GM21381 (cell line): Measurements from ENCODE around the gene CDCA3.

Experiments
- ATAC-seq: cut with Tn5 transposase; IDR thresholded peaks from one replicate; pipeline ENCODE4 v1.9.1; 2021; ENCODE audit warnings: mild to moderate bottlenecking, moderate library complexity; ENCODE audit not compliant: unreplicated experiment

CDCA3 gene

GRCh38 chr12:6822426-6823135 lies 28.5 kb downstream of the CDCA3 start:
- no peak for ATAC-seq

- ATAC-seq, result no peak
These were observed 29.3 kb downstream of the CDCA3 start, which contains the start of gene GPR162 for GRCh38 chr12:6821591-6822425. GPR162 (plus strand) TSS chr12:6821821; CDS start chr12:6823899, 2,078 bp downstream.

GRCh38 chr12:6820166-6820565 lies 30.9 kb downstream of the CDCA3 start:
- no peak for ATAC-seq

- no peak for ATAC-seq
These were observed 31.7 kb downstream of the CDCA3 start for GRCh38 chr12:6819106-6820030.

GRCh38 chr12:6818645-6819044 lies 32.4 kb downstream of the CDCA3 start:
- ATAC-seq, result no peak

- ATAC-seq, result no peak
These were observed 32.9 kb downstream of the CDCA3 start for GRCh38 chr12:6818222-6818621.

- no peak for ATAC-seq
These were observed 33.4 kb downstream of the CDCA3 start for GRCh38 chr12:6817662-6818157.

GRCh38 chr12:6817098-6817497 lies 34.0 kb downstream of the CDCA3 start:
- ATAC-seq, result no peak

GRCh38 chr12:6816598-6816997 lies 34.5 kb downstream of the CDCA3 start:
- ATAC-seq, result no peak

GRCh38 chr12:6813363-6813762 lies 37.7 kb downstream of the CDCA3 start:
- ATAC-seq, result no peak

GRCh38 chr12:6810758-6811157 lies 40.3 kb downstream of the CDCA3 start:
- ATAC-seq, result no peak

GRCh38 chr12:6809056-6809455 lies 42.0 kb downstream of the CDCA3 start:
- no peak for ATAC-seq

- no peak for ATAC-seq
These were observed 43.9 kb downstream of the CDCA3 start for GRCh38 chr12:6807170-6807569.

GRCh38 chr12:6799147-6799546 lies 51.9 kb downstream of the CDCA3 start:
- ATAC-seq, result no peak
